ENCODE results near the gene FAM234B.
A peak's percentile ranks its signal among the peaks of the same experiment; 100 is the strongest.

The FAM234B gene

GRCh38 chr12:13044002-13044905 lies at the start of gene FAM234B:
Gene FAM234B, plus strand, starts transcription at chr12:13044381. Its CDS starts 23 bp downstream, at chr12:13044404.
- DNase-seq (ENCODE audit: extremely low read depth in 1 of 2, low read depth in 1 of 2): peak; percentile 42 to 59

DNA sequence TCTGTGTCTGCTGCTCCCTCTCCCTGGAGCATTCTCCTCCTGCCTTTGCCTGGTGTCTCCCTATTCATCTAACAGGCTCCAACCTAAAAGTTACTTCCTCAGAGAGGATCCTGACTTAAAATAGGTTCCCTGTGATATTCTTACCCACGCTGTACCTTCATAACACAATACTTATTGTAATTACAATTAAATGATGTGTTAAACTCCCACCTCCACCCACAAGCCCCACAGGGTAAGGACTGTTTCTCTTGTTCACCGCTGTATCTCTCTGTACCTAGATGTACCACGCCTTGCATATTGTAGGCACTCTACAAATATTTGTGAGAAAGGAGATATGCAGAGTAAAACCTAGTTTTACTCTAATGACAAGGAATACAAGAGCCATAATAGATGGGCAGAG lies 49.1 kb upstream of the FAM234B start:
- DNase-seq (ENCODE audit: extremely low read depth in 1 of 2, low read depth in 1 of 2): no peak

DNA sequence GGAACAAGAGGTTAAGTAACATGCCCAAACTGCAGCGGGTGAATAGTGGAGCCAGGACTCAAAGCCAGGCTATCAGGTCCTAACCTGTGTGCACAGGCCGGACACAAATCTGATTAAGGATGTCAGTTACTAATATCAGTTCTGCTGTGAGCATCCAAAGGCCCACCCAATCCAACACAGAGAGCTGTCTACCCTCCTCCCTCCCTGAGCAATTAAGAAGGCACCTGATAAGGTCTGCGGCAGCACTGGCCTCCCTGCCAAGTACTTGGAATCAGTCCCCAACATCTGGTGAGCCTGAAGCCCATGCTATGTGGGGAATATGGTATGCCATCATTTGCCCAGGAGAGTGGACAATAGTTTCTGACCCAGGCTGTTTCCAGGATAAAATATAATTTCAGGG lies 48.0 kb upstream of the FAM234B start:
- no peak for DNase-seq (ENCODE audit: extremely low read depth in 1 of 2, low read depth in 1 of 2)

GRCh38 chr12:12997156-12997555 lies 47.0 kb upstream of the FAM234B start:
- DNase-seq (ENCODE audit: extremely low read depth in 1 of 2, low read depth in 1 of 2): no peak

GRCh38 chr12:12997734-12998133 lies 46.4 kb upstream of the FAM234B start:
- no peak for DNase-seq (ENCODE audit: extremely low read depth in 1 of 2, low read depth in 1 of 2)

DNA sequence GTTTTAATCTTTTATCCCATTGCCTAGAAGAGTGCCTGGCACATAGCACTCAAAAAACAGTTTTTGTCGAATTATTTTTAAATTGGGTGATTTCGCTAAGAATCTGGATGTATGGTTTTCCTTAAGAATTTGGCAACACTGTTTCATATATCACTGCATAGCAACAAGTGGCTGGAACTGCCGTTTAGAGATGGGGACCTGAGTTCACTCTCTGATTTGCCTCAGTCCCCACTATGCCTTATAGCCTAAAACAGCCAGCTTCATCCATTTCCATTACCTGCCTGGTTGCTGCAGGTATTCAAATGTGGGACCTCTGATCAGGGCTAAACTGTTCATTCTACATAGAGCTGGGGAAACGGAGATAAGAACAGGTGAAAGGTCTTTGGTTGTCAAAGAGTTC lies 45.9 kb upstream of the FAM234B start:
- DNase-seq (ENCODE audit: extremely low read depth in 1 of 2, low read depth in 1 of 2): no peak

- DNase-seq (ENCODE audit: extremely low read depth in 1 of 2, low read depth in 1 of 2): no peak
These were observed 44.8 kb upstream of the FAM234B start for GRCh38 chr12:12999271-12999958.

GRCh38 chr12:12999959-13000615 lies 44.1 kb upstream of the FAM234B start, which contains the start of gene HEBP1:
Gene HEBP1, minus strand, starts transcription at chr12:13000265. Its CDS starts 151 bp downstream, at chr12:13000114.
- peak; percentile 88 to 91 for DNase-seq (ENCODE audit: extremely low read depth in 1 of 2, low read depth in 1 of 2)

- DNase-seq (ENCODE audit: extremely low read depth in 1 of 2, low read depth in 1 of 2): no peak
These were observed 43.6 kb upstream of the FAM234B start for GRCh38 chr12:13000616-13000924.

DNA sequence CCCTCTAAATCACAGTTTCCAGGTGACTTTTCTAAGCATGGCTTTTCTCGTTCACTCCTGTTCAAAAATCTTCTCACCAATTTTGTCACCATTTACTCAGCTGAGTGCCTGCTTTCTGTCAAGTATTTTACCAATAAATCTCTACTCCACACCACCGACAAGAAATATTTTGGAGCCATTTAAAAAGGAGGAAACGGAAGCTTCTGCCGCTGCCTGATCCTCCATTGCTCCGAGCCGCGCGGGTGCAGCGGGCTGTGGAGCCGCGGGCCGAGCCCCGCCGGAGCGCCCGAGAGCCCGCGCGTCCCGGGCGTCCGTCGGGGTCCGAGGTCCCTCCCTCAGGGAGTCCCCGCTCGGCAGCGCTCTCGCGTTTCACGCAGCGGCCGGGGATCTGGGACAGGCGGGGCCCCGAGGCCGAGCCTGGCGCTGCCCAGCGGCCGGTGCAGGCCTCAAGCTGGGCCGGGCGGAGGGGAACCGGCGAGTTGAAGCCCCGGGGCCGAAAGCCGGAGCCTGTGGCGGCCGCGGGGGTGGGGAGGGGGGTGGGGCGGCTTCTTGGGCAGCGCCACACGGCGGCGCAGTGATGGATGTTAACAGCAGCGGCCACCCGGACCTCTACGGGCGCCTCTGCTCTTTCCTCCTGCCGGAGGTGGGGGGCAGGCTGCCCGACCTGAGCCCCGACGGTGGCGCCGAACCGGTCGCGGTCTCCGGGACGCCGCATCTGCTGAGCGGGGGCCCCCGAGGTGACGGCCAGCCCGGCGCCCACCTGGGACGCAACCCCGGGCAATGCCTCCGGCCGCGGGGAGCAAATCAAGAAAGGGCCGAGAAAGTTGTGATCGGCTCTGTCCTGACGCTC lies 43.0 kb upstream of the FAM234B start:
- DNase-seq (ENCODE audit: extremely low read depth in 1 of 2, low read depth in 1 of 2): no peak

GRCh38 chr12:13001775-13002040 lies 42.5 kb upstream of the FAM234B start:
- no peak for DNase-seq (ENCODE audit: extremely low read depth in 1 of 2, low read depth in 1 of 2)

- no peak for DNase-seq (ENCODE audit: extremely low read depth in 1 of 2, low read depth in 1 of 2)
These were observed 41.7 kb upstream of the FAM234B start for GRCh38 chr12:13002301-13003097.

DNA sequence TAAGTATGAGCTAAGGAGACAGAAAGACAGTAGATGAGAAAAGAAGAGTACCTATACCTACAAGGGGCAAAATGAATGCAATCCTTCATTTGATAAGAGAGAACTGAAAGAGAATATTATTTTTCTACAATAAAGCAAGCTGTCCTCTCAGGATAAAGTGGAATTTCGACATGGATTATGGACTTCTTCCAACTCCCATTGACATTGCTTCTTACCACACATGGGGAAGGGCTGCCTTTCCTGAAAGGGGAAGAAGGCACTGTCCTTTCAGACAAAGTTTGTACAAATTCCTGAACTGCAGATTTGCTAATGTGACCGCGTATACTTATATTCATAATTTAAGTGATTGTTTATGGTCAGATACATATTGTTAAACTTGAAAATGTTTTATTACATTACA lies 39.8 kb upstream of the FAM234B start:
- no peak for DNase-seq (ENCODE audit: extremely low read depth in 1 of 2, low read depth in 1 of 2)

GRCh38 chr12:13004986-13005385 lies 39.2 kb upstream of the FAM234B start:
- DNase-seq (ENCODE audit: extremely low read depth in 1 of 2, low read depth in 1 of 2): no peak

DNA sequence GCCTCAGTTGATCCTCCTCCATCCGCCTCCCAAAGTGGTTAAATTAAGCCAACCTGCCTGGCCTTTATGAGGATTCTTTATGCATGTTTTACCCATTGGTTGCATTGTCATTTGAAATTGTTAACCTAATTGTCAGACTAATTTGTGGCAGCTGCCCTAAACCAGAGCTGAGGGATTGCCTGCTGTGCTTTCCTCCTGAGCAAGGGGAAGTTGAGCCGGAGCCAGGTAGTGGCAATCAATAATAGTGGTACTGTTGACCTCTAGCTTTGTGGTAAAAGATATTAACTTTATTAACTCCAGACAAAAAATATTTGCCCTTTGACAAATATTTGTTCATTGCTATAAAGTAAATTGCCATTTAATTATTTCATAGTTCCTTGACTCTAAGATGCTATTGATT lies 38.5 kb upstream of the FAM234B start:
- no peak for DNase-seq (ENCODE audit: extremely low read depth in 1 of 2, low read depth in 1 of 2)

GRCh38 chr12:13007496-13008233 lies 36.5 kb upstream of the FAM234B start:
- no peak for DNase-seq (ENCODE audit: extremely low read depth in 1 of 2, low read depth in 1 of 2)

DNA sequence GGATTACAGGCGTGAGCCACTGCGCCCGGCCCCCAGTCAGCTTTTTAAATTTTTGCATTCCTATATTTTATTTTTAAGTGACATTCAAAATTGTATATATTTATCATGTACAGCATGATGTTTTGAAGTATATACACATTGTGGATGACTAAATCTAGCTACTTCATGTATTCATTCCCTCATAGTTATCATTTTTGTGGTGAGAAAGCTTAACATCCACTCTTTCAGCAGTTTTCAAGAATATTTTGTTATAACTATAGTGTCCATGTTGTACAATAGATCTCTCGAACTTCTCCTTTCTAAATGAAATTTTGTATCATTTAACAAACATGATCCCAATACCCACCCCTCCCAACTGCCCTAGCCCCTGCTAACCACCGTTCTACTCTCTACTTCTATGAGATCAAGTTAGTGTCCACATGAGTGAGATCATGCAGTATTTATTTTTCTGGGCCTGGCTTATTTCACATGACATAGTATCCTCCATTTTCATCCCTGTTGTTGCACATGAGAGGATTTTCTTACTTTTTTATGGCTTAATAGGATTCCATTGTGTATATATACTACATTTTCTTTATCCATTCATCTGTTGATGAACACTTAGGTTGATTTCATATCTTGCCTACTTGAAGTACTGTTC lies 35.3 kb upstream of the FAM234B start:
- DNase-seq (ENCODE audit: extremely low read depth in 1 of 2, low read depth in 1 of 2): no peak

- no peak for DNase-seq (ENCODE audit: extremely low read depth in 1 of 2, low read depth in 1 of 2)
These were observed 33.1 kb upstream of the FAM234B start for GRCh38 chr12:13011098-13011497.

- no peak for DNase-seq (ENCODE audit: extremely low read depth in 1 of 2, low read depth in 1 of 2)
These were observed 21.3 kb upstream of the FAM234B start for GRCh38 chr12:13022851-13023271.

Measured in stimulated activated CD8-positive, alpha-beta memory T cell treated with anti-CD3 and anti-CD28 coated beads, Interleukin-7, amount 100 ng/mL, for 48 hours (primary cell).